HCT116 (cell line): ENCODE measurements around the gene MICALL1.

Experiments
- CBX3 ChIP-seq: IDR thresholded peaks from 2 replicates; pipeline ENCODE4 v1.6.1; 2012; ENCODE audit warnings: low read depth
- EGR1 ChIP-seq: IDR thresholded peaks from 2 replicates; pipeline ENCODE4 v1.6.1; 2012; ENCODE audit warnings: low read depth
- EZH2phosphoT487 ChIP-seq: fragments of 200-600 bp; IDR thresholded peaks from 2 replicates; pipeline ENCODE4 v1.6.1; 2018; ENCODE audit warnings: antibody characterized with exemption, borderline replicate concordance
- POLR2A ChIP-seq: IDR thresholded peaks from 2 replicates; pipeline ENCODE4 v1.7.0; 2011; ENCODE audit warnings: borderline replicate concordance; ENCODE audit not compliant: insufficient read depth, insufficient read length; ENCODE audit errors: extremely low read depth
- POLR2AphosphoS5 ChIP-seq: IDR thresholded peaks from 2 replicates; pipeline ENCODE4 v1.6.1; 2011; ENCODE audit warnings: mild to moderate bottlenecking, low read depth, low read length, moderate library complexity
- SP1 ChIP-seq: IDR thresholded peaks from 2 replicates; pipeline ENCODE4 v1.6.1; 2012; ENCODE audit warnings: low read depth
- TCF7L2 ChIP-seq: IDR thresholded peaks from 2 replicates; pipeline ENCODE4 v1.7.0; 2011; ENCODE audit warnings: borderline replicate concordance, inconsistent platforms; ENCODE audit not compliant: insufficient read depth, insufficient read length; ENCODE audit errors: extremely low read depth
- ZFX ChIP-seq: fragments of 450-650 bp; IDR thresholded peaks from 2 replicates; pipeline ENCODE4 v1.6.1; 2017
- ZNF274 ChIP-seq: fragments of 200-500 bp; sonication (Bioruptor generic); IDR thresholded peaks from 2 replicates; pipeline ENCODE4 v1.6.1; 2014; ENCODE audit warnings: mild to moderate bottlenecking, low read depth, low read length, inconsistent platforms
- TF ChIP-seq, protein P1 (sequence below), 3 experiments: fragments of 200-600 bp in 1 of 3; sonication (generic) in 1 of 3; IDR thresholded peaks in 2 of 3; conservative IDR thresholded peaks in 1 of 3; 2 replicates each; pipeline ENCODE4 v1.5.1; 2012 to 2017; ENCODE audit warnings: low read depth in 2 of 3, low read length in 2 of 3, antibody characterized with exemption in 1 of 3, borderline replicate concordance in 1 of 3, control low read depth in 1 of 3, mild to moderate bottlenecking in 1 of 3, mixed read lengths in 1 of 3, mixed run types in 1 of 3, moderate library complexity in 1 of 3; ENCODE audit not compliant: insufficient read depth in 1 of 3
- TF ChIP-seq, protein P2 (sequence below): IDR thresholded peaks from 2 replicates; pipeline ENCODE4 v1.6.1; 2012

DNA sequence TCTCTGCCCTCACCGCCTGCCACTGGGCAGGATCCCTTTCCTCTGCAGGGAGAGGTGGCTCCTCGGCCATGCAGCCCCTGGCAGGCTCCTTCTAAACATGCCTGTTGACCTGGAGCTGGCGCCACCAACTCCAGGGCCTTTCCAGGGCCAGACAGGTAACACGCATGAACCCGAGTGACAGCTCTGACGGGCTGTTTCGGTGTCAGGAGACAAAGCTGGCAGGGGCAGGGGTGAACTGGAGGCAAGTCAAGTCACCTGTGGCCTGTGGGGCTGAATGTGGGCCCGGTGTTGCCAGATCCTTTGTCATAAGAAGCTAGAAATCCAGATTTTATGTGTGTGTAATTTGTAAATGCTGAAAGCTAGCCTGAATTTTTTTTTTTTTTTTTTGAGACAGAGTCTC lies 36.0 kb downstream of the MICALL1 start:
- no peak for TF ChIP-seq POLR2AphosphoS5
- TF ChIP-seq, protein P1, sequence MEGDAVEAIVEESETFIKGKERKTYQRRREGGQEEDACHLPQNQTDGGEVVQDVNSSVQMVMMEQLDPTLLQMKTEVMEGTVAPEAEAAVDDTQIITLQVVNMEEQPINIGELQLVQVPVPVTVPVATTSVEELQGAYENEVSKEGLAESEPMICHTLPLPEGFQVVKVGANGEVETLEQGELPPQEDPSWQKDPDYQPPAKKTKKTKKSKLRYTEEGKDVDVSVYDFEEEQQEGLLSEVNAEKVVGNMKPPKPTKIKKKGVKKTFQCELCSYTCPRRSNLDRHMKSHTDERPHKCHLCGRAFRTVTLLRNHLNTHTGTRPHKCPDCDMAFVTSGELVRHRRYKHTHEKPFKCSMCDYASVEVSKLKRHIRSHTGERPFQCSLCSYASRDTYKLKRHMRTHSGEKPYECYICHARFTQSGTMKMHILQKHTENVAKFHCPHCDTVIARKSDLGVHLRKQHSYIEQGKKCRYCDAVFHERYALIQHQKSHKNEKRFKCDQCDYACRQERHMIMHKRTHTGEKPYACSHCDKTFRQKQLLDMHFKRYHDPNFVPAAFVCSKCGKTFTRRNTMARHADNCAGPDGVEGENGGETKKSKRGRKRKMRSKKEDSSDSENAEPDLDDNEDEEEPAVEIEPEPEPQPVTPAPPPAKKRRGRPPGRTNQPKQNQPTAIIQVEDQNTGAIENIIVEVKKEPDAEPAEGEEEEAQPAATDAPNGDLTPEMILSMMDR (IDR thresholded peaks at IDR 0.05 in 2 of 3, conservative IDR thresholded peaks at IDR 0.05 in 1 of 3; ENCODE audit: borderline replicate concordance in 1 of 3, insufficient read depth in 1 of 3, low read depth in 2 of 3, low read length in 2 of 3), result no peak
- TF ChIP-seq, protein P2, sequence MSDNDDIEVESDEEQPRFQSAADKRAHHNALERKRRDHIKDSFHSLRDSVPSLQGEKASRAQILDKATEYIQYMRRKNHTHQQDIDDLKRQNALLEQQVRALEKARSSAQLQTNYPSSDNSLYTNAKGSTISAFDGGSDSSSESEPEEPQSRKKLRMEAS, result no peak
- TF ChIP-seq CBX3, result no peak
- TF ChIP-seq ZNF274, result no peak
- no peak for TF ChIP-seq EGR1
- TF ChIP-seq EZH2phosphoT487, result no peak
- TF ChIP-seq POLR2A, result no peak
- no peak for TF ChIP-seq SP1
- no peak for TF ChIP-seq TCF7L2
- no peak for TF ChIP-seq ZFX
